Activated T-helper 1 cell treated with Interleukin-2 at 50 U/mL for 16 hours (primary cell): ENCODE results near the gene DPYD.

Experiments
- DNase-seq: peaks from one replicate; pipeline ENCODE4 v3.0.0-alpha.2; 2020; ENCODE audit warnings: low read depth

The DPYD gene

DNA sequence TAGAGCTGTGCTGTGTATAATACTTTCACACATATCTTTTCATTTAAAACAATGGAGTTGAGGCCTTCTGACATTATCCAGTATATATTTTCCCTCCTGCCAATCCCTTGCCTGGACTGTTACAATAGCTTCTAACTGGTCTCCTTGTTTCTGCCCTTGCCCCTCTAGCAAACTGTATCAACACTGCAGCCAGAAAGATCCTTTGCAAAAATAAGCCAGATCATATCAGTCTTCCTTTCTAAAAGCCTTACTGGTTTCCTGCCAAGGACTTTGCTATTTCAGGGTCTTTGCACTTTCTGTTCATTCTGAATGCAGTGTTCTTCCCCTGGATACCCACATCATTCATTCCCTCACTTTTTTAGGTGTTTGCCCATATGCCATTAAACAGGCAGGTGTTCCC is 829.2 kb downstream of the DPYD start:
- no peak for DNase-seq

DNA sequence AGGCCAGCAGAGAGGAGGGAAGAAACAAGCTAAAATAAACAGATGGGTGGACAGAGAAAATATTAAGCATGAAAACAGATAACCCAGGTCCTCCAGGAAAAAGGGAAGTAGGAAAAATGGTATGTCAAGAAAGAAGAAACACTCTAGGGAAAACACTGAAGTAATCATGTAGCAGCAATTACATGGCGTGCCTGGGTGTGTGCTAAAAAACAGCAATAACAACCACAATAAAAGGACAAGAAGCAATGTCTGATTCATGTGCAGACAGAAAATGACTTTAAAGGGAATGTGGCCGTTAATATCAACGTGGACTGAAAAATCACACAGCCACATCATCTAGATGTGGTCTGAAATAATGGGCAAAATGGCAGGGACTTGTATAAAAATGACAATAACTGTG is 829.6 kb downstream of the DPYD start:
- no peak for DNase-seq

DNA sequence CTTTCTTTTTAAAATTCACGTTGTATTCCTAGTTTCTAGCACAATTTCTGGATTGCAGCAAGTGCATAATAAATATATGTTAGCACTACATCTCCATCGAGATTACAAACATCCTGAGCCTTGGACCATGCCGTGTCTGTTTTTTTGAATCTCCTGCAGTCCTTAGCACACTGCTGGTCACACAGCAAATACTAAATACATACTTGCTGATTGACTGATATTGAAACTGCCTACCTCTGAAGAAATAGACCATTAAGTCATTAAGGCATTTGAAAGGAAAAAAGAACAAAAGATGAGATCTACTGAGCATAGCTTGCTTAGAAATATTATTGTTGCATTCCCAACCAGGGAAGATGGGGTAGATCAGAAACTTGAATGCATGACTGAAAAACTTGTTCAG is 830.1 kb downstream of the DPYD start:
- DNase-seq = no peak

DNA sequence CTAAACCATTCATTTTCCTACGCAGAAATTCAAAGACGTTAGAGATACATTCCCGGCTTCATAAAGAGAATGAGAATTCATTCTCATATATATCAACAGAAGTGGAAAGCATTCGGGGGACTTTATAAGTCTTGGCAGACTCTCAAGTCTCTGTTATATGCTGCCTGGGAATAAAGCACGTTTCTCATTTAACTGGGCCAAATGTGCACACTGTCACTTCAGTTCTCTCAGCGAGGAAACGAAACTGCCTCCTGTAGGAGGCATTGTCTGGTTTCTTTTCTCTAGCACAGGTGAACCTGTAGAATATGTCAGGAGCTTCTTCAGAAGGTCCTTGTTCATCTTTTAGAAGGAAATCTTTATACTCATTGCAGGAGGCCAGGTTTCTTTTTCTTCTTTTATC is 831.7 kb downstream of the DPYD start:
- no peak for DNase-seq

DNA sequence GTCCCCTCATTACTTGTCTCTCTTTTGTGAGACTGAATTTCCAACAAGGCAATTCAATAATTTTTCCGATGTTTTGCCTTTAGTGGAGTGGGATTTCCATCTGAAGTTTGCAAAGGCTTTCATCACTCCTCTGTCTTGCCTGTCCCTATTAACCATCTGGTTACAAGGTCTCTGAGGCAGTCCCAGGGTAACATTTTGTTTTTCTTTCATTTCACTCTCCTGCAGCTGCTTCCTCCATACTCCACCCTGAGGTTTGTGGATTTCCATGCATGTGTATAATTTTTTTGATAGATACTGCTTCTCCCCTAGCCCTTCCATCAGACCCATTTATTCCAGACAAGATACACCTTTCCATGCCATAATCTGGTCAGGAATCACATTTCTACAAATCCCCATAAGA is 832.4 kb downstream of the DPYD start:
- DNase-seq = no peak

DNA sequence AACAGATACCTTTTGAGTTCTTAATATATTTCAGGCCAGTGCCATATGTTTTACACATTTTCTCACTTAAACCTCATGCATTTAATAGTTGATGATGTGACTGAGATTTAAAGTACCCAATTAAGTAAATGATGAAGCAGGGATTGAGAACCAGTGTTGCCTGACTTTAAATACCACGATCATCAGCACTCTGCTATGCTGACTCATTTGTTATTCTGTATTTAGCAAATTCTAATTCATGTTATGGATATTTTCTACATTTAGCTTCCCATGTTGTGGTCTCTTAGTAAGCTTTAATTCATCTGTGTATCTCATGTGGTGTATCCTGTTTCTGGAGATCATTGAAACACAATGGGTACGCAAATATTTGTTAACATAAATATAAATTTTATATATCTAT is 836.3 kb downstream of the DPYD start:
- DNase-seq = no peak

DNA sequence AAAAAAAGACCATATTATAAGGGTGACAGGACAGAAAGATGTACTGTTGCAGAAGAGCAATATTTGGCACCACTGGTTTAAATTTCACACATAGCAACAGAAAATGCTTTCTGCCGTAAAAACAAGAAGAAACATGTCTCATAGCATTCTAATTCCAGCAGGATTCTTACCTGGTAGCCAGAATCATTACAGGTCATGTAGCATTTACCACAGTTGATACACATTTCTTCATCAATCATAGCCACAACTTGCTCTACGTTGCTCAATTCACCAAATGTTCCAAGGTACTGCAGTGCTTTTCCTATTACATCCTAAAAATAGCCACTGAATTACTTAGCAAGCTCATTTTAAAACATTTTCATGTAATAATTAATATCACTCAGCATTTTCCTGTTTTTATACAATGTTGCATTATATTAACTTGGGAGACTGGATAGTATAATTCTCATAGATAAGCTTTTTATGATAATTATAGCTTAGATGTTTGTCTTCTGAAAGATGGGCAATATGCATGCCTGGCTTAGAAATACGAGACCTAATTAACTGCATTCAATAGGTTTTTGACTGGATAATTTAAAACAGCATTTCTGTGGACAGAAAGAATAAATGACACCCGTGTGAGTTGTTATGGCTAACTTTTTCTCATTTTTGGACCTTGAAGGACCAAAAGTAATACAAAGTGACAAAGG is 838.5 kb downstream of the DPYD start:
- DNase-seq = no peak

DNA sequence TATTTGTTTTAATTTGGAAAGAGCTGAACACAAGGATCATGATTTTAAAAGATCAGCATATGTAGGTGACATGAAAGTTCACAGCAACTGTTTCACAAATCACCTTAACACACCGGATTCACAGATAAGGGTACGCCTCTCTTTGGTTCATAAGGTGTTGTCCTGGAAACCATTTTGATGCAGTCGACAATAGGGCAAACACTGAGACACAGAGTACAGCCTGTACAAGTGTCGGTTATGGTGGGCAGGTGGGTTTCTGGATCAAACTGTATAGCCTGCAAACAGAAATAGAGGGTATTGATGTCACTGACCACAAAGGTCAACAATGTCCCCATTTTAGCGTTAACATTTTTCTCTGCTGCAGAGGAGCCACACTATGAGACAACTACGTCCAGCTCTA is 842.0 kb downstream of the DPYD start:
- DNase-seq = no peak

DNA sequence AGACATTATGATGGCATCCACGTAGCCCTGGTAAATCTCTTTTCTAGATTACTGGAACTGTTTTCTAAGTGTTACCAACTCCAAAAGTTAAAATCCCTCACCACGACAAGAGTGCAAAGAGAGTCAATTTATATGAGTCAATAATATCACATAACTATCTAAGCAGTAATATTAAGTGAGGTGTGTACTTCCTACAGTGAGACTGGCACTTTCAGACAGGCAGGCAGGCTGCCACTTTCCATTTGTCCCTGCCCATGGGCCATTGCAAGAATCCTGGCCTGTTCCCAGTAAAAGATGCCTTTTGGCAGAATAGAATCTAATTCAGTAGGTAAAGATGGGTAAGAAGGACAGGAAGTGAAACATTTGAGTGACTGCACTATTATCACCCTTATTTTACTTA is 843.6 kb downstream of the DPYD start:
- no peak for DNase-seq

DNA sequence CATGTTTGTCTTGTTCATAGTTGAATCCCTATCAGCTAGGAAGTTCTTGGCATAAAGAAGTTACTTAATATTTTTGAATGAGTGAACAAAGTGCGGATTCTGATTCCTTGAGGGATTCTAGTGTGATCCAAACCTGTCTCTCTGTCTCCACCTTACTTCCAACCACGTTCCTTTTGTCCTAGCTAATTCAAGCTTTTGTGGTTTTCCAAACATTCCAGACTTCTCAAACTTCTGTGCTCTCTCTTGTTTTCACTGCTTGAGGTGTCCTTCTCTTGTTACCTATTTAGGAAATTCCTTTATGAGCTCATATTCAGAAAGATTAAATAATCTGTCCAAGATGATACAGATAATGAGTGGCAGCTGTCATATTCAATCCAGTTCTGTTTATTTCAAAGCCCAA is 846.1 kb downstream of the DPYD start:
- no peak for DNase-seq

DNA sequence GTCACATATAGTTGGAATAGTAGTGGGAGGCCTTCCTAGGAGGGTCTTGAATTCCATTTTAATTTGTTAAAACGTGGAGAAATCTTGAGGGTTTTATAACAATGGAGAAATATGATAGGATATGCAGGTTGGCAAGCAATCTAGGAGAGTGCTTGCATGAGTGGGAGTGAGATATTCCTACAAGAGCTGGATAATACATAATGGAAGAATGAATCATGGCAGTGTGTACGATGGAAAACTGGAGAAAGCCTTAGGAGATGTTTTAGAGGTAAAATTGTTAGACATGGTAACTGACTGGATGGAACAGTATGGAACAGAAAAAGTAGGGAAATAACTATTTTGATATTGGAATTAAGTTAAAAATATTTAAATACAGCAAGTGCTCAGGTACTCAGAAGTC is 846.9 kb downstream of the DPYD start:
- DNase-seq = no peak

DNA sequence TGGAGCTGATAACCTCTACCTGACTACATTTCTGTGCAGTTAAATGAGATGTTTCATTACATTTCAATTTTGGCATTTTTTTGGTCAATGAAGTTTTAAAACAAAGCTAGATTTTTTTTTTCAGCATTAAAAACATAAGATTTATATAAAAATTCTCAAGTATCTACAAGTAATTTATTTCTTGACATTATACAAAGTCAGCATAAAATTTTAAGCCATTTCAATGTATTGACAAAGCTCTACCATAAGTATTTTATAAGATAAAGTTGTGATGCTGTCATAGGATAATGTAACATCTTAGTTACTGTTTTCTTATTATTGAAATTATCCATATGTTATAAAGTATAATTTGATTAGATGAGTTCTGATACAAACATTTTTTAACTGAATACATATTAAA is 847.7 kb downstream of the DPYD start:
- no peak for DNase-seq

DNA sequence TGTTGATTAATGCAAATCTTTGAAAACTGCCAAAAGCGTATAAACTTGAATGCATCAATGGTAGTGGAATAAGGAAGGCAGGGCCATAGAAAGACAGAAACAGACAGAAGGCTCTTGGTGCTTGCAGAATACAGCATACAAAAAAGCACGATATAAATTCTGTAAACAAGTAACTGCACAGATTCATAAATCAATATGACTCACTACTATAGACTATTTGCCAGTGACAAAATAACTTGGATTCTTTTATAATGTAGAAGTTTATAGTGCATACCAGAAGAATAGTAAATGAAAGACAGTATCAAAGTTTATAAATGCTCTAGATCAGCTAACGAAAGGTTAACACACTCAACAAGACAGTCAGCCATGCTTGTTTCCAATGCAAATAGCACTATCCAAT is 849.7 kb downstream of the DPYD start:
- DNase-seq = no peak

DNA sequence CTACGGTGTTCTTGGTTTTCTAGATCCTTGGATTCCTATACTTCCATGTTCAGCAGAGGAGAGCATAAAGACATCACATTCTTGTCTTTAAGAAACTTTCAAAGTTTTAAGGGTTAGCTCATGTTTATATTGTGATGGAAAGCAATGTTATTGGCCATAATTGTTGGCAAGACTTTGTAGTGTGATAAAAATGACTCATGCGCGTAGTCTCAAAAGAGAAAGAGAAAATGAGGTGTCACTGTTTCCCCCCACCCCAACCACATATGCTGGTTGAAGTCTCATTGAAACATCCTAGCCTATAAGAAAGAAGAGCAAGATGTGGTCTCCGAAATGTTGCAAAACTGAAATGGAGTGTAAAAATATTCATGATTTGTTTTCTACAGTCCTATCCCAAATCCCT is 850.5 kb downstream of the DPYD start:
- no peak for DNase-seq

DNA sequence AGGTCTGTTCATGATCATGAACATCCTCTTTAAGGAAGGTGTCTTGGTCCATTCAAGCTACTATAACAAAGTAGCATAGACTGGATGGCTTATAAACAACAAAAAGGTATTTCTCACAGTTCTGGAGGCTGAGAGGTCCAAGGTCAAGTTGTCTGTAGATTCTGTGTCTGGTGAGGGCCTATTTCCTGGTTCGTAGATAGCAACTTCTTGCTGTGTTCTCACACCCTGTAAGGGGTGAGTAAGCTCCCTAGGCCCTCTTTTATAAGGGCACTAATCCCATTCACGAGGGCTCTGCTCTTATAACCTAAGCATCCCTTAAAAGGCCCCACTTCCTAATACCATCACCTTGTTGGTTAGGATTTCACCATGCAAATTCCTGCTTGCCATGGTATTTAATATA is 851.5 kb downstream of the DPYD start:
- no peak for DNase-seq

DNA sequence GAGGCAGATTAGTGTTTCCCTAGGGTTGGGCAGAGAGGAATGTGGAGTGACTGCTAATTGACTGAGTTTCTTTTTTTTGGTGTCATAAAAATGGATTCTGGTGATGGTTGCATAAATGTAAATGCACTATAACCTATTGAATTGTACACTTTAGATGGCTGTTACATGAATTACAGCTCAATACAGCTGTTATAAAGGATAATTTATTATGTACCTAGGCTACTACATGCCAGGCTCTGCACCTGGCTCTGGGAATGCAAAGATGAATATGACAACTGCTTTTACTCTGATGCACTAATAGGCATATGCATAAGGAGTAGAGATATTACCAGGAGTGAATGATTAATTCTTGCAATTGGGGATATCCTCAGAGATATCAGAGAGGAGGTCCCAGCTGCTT is 854.0 kb downstream of the DPYD start:
- DNase-seq = no peak

DNA sequence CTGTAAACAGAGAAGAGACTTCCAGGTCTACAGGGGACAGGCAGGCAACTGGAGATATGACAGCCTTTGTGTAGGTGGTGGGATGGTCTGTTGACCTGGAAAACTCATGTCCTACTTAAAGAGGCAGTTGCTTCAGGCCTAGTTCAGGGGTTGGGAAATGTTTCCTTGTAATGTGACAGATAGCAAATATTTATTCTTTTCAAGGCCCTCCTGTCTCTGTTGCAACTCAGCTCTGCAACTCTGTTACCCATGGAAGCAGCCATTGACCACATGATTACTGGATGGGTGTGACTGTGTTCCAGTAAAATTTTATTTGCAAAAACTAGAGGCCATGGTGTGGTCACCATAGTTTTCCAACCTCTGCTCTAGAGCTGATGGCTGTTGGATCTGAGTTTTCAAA is 857.3 kb downstream of the DPYD start:
- no peak for DNase-seq

DNA sequence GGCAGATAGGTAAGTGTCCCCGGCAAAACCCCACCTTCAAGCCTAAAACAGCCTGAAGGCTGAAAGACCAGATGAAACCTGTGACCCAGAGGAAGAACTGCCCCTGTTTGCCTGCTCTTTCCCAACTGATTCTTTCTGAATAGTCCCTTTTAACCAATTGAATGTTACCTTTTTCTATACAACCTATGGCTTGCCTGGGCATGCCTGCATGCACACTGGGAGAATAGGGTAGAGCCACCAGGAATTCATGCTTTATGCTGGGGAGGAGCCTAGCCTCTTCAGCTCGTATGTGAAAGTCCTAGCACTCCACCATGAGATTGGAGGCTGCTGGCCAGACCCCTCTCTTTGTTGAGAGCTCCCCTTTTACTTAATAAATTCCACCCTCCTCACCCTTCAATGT is 859.2 kb downstream of the DPYD start:
- no peak for DNase-seq

DNA sequence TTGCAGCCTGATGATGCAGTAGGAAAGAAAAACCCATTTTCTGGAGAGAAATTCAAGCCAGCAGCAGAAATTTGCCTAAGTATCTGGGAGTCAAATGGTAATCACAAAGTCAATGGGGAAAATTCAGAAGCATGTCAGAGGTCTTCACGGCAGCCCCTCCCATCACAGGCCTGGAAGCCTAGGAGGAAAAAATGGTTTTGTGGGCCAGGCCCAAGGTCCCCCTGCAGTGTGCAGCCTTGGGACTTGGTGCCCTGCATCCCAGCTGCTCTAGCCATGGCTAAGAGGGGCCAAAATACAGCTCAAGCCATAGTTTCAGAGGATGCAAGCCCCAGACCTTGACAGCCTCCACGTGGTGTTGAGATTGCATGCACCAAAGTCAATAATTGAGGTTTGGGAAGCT is 864.4 kb downstream of the DPYD start:
- DNase-seq = no peak

DNA sequence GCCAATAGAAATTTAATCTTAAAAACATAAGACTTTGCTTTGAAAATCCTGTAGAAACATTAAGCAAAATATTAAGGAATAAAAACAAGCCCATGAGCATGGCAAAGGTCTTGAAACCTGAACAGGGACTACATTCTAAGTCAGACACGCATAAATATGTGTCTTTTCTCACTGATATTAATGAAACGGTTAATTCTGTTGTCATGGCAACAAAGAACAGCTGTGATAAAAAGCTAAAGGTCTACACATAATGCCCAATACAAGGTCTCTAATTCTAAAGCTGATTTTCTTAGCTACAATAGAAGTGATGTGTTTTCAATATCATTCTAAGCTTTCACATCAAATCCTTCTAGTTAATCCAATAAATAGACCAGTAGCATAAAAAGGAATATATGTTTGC is 867.6 kb downstream of the DPYD start:
- no peak for DNase-seq

DNA sequence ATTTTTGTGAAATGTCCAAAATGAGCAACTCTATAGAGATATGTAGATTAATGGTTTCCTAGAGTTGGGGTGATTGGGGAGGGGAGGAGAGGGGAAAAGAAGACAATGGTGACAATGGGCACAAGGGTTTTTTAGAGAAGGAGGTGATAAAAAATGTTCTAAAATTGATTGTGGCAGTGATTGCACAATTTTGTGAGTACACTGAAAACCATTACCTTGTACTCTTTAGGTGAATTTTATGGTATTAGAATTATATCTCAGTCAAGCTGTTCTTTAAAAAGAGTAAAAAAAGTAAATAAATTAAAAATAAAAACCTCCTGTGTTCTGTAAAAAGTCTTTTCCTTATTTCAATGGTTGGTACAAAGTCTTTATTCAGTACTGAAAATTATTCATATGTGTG is 869.0 kb downstream of the DPYD start:
- no peak for DNase-seq

DNA sequence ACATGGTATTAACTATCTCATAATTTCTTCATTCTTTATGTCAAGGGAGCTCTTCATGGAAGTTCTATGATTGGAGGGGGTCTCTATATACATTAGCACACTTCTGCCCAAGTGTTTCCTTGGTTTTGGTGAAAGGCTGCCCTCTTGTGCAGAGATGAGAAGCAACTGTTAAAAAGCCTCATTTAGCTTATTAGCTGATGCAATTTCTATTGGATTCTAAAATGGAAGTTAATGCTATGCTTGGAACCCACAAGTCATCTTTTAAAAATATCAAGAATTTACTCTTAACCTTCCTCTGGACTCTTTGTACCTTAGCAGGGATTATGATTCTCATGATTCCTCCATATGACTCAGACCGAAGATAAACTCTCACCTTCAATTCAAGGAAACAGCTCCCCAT is 870.3 kb downstream of the DPYD start:
- DNase-seq = no peak

DNA sequence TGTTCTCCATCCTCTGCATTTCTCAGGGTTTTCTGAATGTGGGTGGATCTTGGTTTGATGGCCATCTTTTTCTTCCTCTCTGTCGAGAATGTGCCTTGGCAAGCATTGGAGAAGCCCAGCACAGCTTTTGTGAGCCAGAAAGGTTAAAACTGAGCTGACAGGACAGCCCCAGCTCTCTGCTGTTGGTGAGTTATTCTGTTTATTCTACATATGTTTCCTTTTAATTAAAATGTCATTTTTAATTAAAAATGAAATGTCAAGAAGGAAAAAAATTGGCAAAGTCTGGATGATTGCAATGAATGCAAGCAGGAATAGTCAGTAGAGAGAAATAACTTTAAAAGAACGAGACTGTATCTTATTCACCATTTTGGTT is 873.4 kb downstream of the DPYD start:
- DNase-seq = no peak

DNA sequence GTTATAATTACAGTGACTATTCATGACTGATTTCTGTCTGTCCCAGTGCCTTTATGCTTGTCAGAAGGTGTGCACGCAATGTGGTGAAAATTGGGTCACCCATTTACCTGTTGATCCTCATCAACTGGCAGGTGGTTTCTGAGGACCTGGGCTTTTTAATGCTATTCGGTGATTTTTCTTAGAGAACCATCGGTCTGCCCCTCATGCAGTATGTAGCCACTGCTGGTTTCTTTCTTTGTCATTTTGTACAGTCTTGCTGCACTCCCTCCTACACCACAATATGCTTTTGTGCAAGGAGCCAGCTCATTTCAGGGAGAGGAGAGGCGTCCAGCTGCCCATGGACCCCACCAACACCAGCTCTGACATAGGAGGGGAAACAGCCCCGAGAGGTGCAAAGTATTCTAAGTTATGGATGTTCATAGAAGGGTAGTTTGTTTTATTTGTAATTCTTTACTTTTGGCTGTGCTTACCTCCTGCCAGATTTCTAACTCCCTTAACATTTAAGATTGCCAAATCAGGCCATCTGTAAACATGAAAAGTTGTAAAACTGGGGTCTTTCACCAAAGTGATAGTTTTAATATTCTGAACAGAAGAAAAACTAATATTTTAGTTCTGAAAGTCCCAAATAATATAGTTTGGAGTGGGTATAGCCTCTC is 873.9 kb downstream of the DPYD start:
- no peak for DNase-seq
